Suprapubic skin (tissue), 4 donors: ENCODE measurements around the gene VPS25. TPM values are rescaled to one million over a fixed set of nuclear protein-coding genes. Genes with fewer than 3 reads are reported as not detected.
"Not testable (repeated sequence)": the region's sequence is repeated elsewhere in the genome, so short reads cannot be mapped to it uniquely, and the experiment has no call there.

ENCODE experiments used
- DNase-seq, 2 donors: peaks; one replicate each; pipeline ENCODE4 v3.0.0-alpha.2; 2019; ENCODE audit warnings: low spot score in 2 of 2
- H3K27ac ChIP-seq: fragments of 200-600 bp; sonication (generic); one replicate; pipeline ENCODE4 v1.5.1; 2019
- H3K27me3 ChIP-seq: fragments of 200-600 bp; sonication (generic); one replicate; pipeline ENCODE4 v1.5.1; 2019
- H3K36me3 ChIP-seq: fragments of 200-600 bp; sonication (generic); one replicate; pipeline ENCODE4 v1.5.1; 2019
- H3K4me1 ChIP-seq: fragments of 200-600 bp; sonication (generic); one replicate; pipeline ENCODE4 v1.5.1; 2019
- H3K4me3 ChIP-seq: fragments of 200-600 bp; sonication (generic); one replicate; pipeline ENCODE4 v1.5.1; 2019; ENCODE audit warnings: mild to moderate bottlenecking
- H3K9me3 ChIP-seq: fragments of 200-600 bp; sonication (generic); one replicate; pipeline ENCODE4 v1.5.1; 2019
- CTCF ChIP-seq, 2 donors: fragments of 200-600 bp in 1 of 2; fragments of 450-650 bp in 1 of 2; sonication (generic) in 1 of 2; IDR thresholded peaks; one replicate each; pipeline ENCODE4 v1.5.1; 2016 to 2019; ENCODE audit warnings: antibody characterized with exemption in 2 of 2, mild to moderate bottlenecking in 1 of 2, moderate library complexity in 1 of 2
- EP300 ChIP-seq: sonication (generic); formaldehyde crosslinking; IDR thresholded peaks from one replicate; pipeline ENCODE4 v1.6.1; 2017; ENCODE audit warnings: antibody characterized with exemption
- POLR2A ChIP-seq, 2 donors: fragments of 450-650 bp; IDR thresholded peaks; one replicate each; pipeline ENCODE4 v1.6.1; 2017; ENCODE audit warnings: antibody characterized with exemption in 2 of 2, mild to moderate bottlenecking in 2 of 2, moderate library complexity in 2 of 2
- POLR2AphosphoS5 ChIP-seq, 3 donors: sonication (generic); formaldehyde crosslinking; IDR thresholded peaks; one replicate each; pipeline ENCODE4 v1.6.1; 2017; ENCODE audit warnings: antibody characterized with exemption in 3 of 3
- WGBS: methylation state at CpG from one replicate; pipeline ENCODE4 v1.1.5; 2018; 5-methylcytosine and 5-hydroxymethylcytosine counted together
- total RNA-seq, 4 donors: library from RNA; depleted of rRNA; stranded (reverse); fragments of >200 nt; gene quantifications; one replicate each; pipeline ENCODE4 v1.1.0, GENCODE V29; 2016

The VPS25 gene
- 10 to 100 TPM; 49.1 to 66.5 (median 59.0) TPM for total RNA-seq

- H3K4me1 ChIP-seq = peaks cover 11% of the 10 kb centered on the region
- DNase-seq = peak in 1 of 2 donors; percentile 86
- 1% methylated on average over 14 of the region's 39 CpGs for WGBS
Measured at GRCh38 chr17:42773290-42774035, at the start of gene VPS25. Gene VPS25, plus strand, starts transcription at chr17:42773449. Its CDS starts 27 bp downstream, at chr17:42773476.

GRCh38 chr17:42723636-42724035 is 49.6 kb upstream of the VPS25 start:
- Histone ChIP-seq H3K4me1 (no peaks in the 10 kb centered on the region), H3K27ac (no peak overlapping the region), H3K4me3 (no peak overlapping the region), H3K9me3 (no peaks in the 10 kb centered on the region), H3K36me3 (peaks cover 95% of the 10 kb centered on the region), H3K27me3 (no peaks in the 10 kb centered on the region)
- no peak for TF ChIP-seq POLR2AphosphoS5 (IDR thresholded peaks at IDR 0.05)
- no peak for TF ChIP-seq POLR2A (IDR thresholded peaks at IDR 0.05)
- TF ChIP-seq CTCF (IDR thresholded peaks at IDR 0.05) = no peak
- TF ChIP-seq EP300 = no peak
- 92% methylated on average over 3 of the region's 3 CpGs for WGBS
- no peak for DNase-seq

More at GRCh38 chr17:42773290-42774035, at the start of gene VPS25:
- H3K4me3 ChIP-seq = peak within 1 kb of the TSS; percentile 92
- no peaks in the 10 kb centered on the region for H3K27me3 ChIP-seq
- peaks cover 31% of the 10 kb centered on the region for H3K36me3 ChIP-seq
- no peaks in the 10 kb centered on the region for H3K9me3 ChIP-seq
- TF ChIP-seq POLR2AphosphoS5 (IDR thresholded peaks at IDR 0.05) (peak in 2 of 3 donors; percentile 22 to 64), POLR2A (IDR thresholded peaks at IDR 0.05) (peak; percentile 10 to 61), EP300 (no peak), CTCF (IDR thresholded peaks at IDR 0.05) (no peak)
- peak within 1 kb of the TSS; percentile 83 for H3K27ac ChIP-seq

GRCh38 chr17:42725143-42725542 is 48.1 kb upstream of the VPS25 start:
- Histone ChIP-seq H3K27me3 (no peaks in the 10 kb centered on the region), H3K4me1 (no peaks in the 10 kb centered on the region), H3K27ac (no peak overlapping the region), H3K9me3 (no peaks in the 10 kb centered on the region), H3K36me3 (peaks cover 95% of the 10 kb centered on the region), H3K4me3 (no peak overlapping the region)
- no peak for DNase-seq
- 96% methylated on average over 6 of the region's 6 CpGs for WGBS
- TF ChIP-seq CTCF (IDR thresholded peaks at IDR 0.05) = no peak
- TF ChIP-seq POLR2A (IDR thresholded peaks at IDR 0.05) = no peak
- TF ChIP-seq EP300 = no peak
- no peak for TF ChIP-seq POLR2AphosphoS5 (IDR thresholded peaks at IDR 0.05)

- Histone ChIP-seq H3K27me3 (no peaks in the 10 kb centered on the region), H3K4me1 (peaks cover 26% of the 10 kb centered on the region), H3K9me3 (no peaks in the 10 kb centered on the region), H3K27ac (no peak overlapping the region), H3K36me3 (no peaks in the 10 kb centered on the region), H3K4me3 (no peak overlapping the region)
- TF ChIP-seq POLR2A (IDR thresholded peaks at IDR 0.05) = no peak
- no peak for DNase-seq
- WGBS = 93% methylated on average over 1 of the region's 1 CpG
Measured at GRCh38 chr17:42740699-42741098, 32.5 kb upstream of the VPS25 start.

GRCh38 chr17:42742916-42743315 is 30.3 kb upstream of the VPS25 start:
- not testable (repeated sequence) for H3K27me3 ChIP-seq, H3K4me3 ChIP-seq, H3K9me3 ChIP-seq, H3K27ac ChIP-seq, DNase-seq, H3K36me3 ChIP-seq
- H3K4me1 ChIP-seq = peaks cover 22% of the 10 kb centered on the region
- 90% methylated on average over 11 of the region's 11 CpGs for WGBS

GRCh38 chr17:42743595-42744282 is 29.5 kb upstream of the VPS25 start:
- H3K36me3 ChIP-seq = no peaks in the 10 kb centered on the region
- H3K4me3 ChIP-seq = peak overlapping the region; percentile 61
- 33% methylated on average over 10 of the region's 10 CpGs for WGBS
- peak overlapping the region; percentile 94 for H3K27ac ChIP-seq
- TF ChIP-seq CTCF (IDR thresholded peaks at IDR 0.05) (no peak), EP300 (no peak), POLR2AphosphoS5 (IDR thresholded peaks at IDR 0.05) (no peak), POLR2A (IDR thresholded peaks at IDR 0.05) (no peak)
- no peaks in the 10 kb centered on the region for H3K27me3 ChIP-seq
- H3K4me1 ChIP-seq = peaks cover 28% of the 10 kb centered on the region
- H3K9me3 ChIP-seq = no peaks in the 10 kb centered on the region
- DNase-seq = no peak
